Neural cell (in vitro differentiated cells): ENCODE results near the gene COL4A1. TPM values are rescaled to one million over a fixed set of nuclear protein-coding genes. Genes with fewer than 3 reads are reported as not detected.

Experiments
- H2AFZ ChIP-seq: fragments of 200-600, 300-800 bp; sonication (generic), shearing (Covaris generic); 2 replicates; pipeline ENCODE4 v1.6.0; 2014; ENCODE audit warnings: low read depth, mild to moderate bottlenecking, antibody characterized with exemption, low read length, moderate library complexity
- H3F3A ChIP-seq: fragments of 200-600 bp; shearing (Covaris generic); 2 replicates; pipeline ENCODE4 v1.6.1; 2016; ENCODE audit warnings: mild to moderate bottlenecking, moderate library complexity, mixed read lengths, antibody characterized with exemption, low read length; ENCODE audit not compliant: insufficient read depth, poor library complexity, severe bottlenecking
- H3K27ac ChIP-seq: fragments of 200-600, 300-800 bp; sonication (generic), shearing (Covaris generic); 2 replicates; pipeline ENCODE4 v1.5.1; 2014; ENCODE audit warnings: mild to moderate bottlenecking, low read length, moderate library complexity
- H3K27me3 ChIP-seq: fragments of 300-800, 200-600 bp; sonication (generic), shearing (Covaris generic); 2 replicates; pipeline ENCODE4 v1.6.0; 2014; ENCODE audit warnings: mild to moderate bottlenecking, low read depth, low read length, moderate library complexity; ENCODE audit not compliant: insufficient read depth
- H3K36me3 ChIP-seq: fragments of 300-800, 200-600 bp; sonication (generic), shearing (Covaris generic); 2 replicates; pipeline ENCODE4 v1.5.1; 2014; ENCODE audit warnings: mild to moderate bottlenecking, antibody characterized with exemption, low read length, moderate library complexity; ENCODE audit not compliant: insufficient read depth
- H3K4me2 ChIP-seq: fragments of 300-800, 200-600 bp; sonication (generic), shearing (Covaris generic); 2 replicates; pipeline ENCODE4 v1.6.0; 2014; ENCODE audit warnings: mild to moderate bottlenecking, low read length
- H3K4me3 ChIP-seq: fragments of 300-800, 200-600 bp; sonication (generic), shearing (Covaris generic); 2 replicates; pipeline ENCODE4 v1.5.1; 2014; ENCODE audit warnings: mild to moderate bottlenecking, low read length, moderate library complexity
- H3K79me2 ChIP-seq: fragments of 200-600 bp; shearing (Covaris generic); replicated peaks from 2 replicates; pipeline ENCODE4 v1.6.0; 2014; ENCODE audit warnings: mild to moderate bottlenecking, low read length, moderate library complexity; ENCODE audit not compliant: insufficient read depth
- H3K9ac ChIP-seq: fragments of 300-800, 200-600 bp; sonication (generic), shearing (Covaris generic); 2 replicates; pipeline ENCODE4 v1.6.1; 2016; ENCODE audit warnings: mild to moderate bottlenecking, low read length, mixed read lengths
- H3K9me2 ChIP-seq: fragments of 200-600 bp; shearing (Covaris generic); 2 replicates; pipeline ENCODE4 v1.6.1; 2016; ENCODE audit warnings: mild to moderate bottlenecking, low read length, mixed read lengths; ENCODE audit not compliant: insufficient read depth
- H3K9me3 ChIP-seq: fragments of 200-600, 300-800 bp; sonication (generic), shearing (Covaris generic); 2 replicates; pipeline ENCODE4 v1.6.1; 2016; ENCODE audit warnings: mild to moderate bottlenecking, mixed run types, low read length, moderate library complexity, mixed read lengths
- H4K20me1 ChIP-seq: fragments of 200-600 bp; shearing (Covaris generic); 2 replicates; pipeline ENCODE4 v1.6.1; 2016; ENCODE audit warnings: mild to moderate bottlenecking, mixed run types; ENCODE audit not compliant: insufficient read depth
- EP300 ChIP-seq: fragments of 450-650 bp; conservative IDR thresholded peaks from 2 replicates; pipeline ENCODE4 v1.6.1; 2014; ENCODE audit warnings: antibody characterized with exemption, mild to moderate bottlenecking, moderate library complexity; ENCODE audit not compliant: poor library complexity, severe bottlenecking
- EZH2 ChIP-seq: fragments of 200-600, 300-800 bp; shearing (Covaris generic), sonication (generic); IDR thresholded peaks from 2 replicates; pipeline ENCODE4 v1.6.1; 2014; ENCODE audit warnings: antibody characterized with exemption, low read length, borderline replicate concordance, mild to moderate bottlenecking; ENCODE audit not compliant: insufficient read depth, poor library complexity, severe bottlenecking
- MXI1 ChIP-seq: fragments of 450-650 bp; conservative IDR thresholded peaks from 2 replicates; pipeline ENCODE4 v1.6.1; 2014; ENCODE audit warnings: antibody characterized with exemption, mild to moderate bottlenecking; ENCODE audit not compliant: poor library complexity, severe bottlenecking
- POLR2AphosphoS5 ChIP-seq: IDR thresholded peaks from 2 replicates; pipeline ENCODE4 v1.6.1; 2012
- RAD21 ChIP-seq: fragments of 450-650 bp; conservative IDR thresholded peaks from 2 replicates; pipeline ENCODE4 v1.6.1; 2014; ENCODE audit warnings: antibody characterized with exemption, mild to moderate bottlenecking, moderate library complexity
- SMC3 ChIP-seq: fragments of 450-650 bp; conservative IDR thresholded peaks from 2 replicates; pipeline ENCODE4 v1.6.1; 2014; ENCODE audit warnings: antibody characterized with exemption, mild to moderate bottlenecking, moderate library complexity; ENCODE audit not compliant: poor library complexity
- TAF1 ChIP-seq: IDR thresholded peaks from 2 replicates; pipeline ENCODE4 v1.6.1; 2012; ENCODE audit warnings: low read depth
- polyA plus RNA-seq: library from polyadenylated mRNA; depleted of rRNA; stranded (reverse); fragments of >200 nt; gene quantifications from 2 replicates; pipeline ENCODE4 v1.2.3, GENCODE V29; 2014
- TF ChIP-seq, protein P1 (sequence below): fragments of 450-650 bp; IDR thresholded peaks from 2 replicates; pipeline ENCODE4 v1.5.1; 2014; ENCODE audit warnings: antibody characterized with exemption, mild to moderate bottlenecking, moderate library complexity; ENCODE audit not compliant: poor library complexity, severe bottlenecking
- TF ChIP-seq, protein P2 (sequence below): IDR thresholded peaks from 2 replicates; pipeline ENCODE4 v1.6.1; 2012; ENCODE audit warnings: borderline replicate concordance

COL4A1 gene
- polyA plus RNA-seq, 1 donor from 2014 or later, result 13.1 TPM

DNA sequence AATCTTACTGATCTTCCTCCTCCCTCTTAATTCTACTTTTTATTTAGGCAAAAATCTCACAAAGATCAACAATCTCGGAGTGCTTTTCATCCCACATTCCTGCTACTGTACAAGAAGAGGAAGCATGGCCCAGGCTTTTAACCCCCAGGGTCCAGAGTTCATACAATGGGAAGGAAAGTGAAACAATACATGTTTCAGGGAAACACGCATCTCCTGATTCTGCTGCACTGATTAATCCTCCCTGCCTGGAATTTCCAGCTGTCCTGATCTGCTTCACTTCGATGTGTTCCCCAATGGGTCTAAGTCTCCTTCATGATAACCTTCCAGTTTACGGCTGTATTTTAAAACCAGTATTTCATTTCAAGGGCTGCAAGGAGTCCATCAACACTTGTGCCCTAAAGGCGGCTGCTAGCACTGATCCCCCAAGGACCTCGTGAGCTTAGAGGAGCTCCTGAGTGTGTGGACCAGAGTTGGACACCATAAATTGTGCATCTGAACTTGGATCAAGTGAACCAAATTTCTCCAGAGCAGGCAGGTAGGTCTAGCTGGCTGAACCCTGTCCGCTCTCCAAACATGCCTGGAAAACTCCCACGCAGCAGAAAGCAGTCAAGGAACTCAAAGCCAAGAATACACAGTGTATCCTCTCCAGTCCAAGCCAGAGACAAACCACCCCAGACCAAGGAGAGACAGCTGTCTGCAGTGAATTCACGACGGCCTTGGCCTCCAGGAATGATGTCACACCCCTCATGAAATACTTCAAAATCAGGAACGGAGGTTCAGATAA is 44.3 kb downstream of the COL4A1 start:
- Histone ChIP-seq H3K4me3 (no peak overlapping the region), H4K20me1 (no peaks in the 10 kb centered on the region), H3K36me3 (no peaks in the 10 kb centered on the region), H2AFZ (no peak overlapping the region), H3K9ac (no peak overlapping the region), H3K4me2 (no peak overlapping the region), H3K9me3 (no peaks in the 10 kb centered on the region), H3K9me2 (no peaks in the 10 kb centered on the region), H3K79me2 (no peaks in the 10 kb centered on the region), H3F3A (no peaks in the 10 kb centered on the region), H3K27me3 (no peaks in the 10 kb centered on the region), H3K27ac (no peak overlapping the region)
- TF ChIP-seq, protein P1, sequence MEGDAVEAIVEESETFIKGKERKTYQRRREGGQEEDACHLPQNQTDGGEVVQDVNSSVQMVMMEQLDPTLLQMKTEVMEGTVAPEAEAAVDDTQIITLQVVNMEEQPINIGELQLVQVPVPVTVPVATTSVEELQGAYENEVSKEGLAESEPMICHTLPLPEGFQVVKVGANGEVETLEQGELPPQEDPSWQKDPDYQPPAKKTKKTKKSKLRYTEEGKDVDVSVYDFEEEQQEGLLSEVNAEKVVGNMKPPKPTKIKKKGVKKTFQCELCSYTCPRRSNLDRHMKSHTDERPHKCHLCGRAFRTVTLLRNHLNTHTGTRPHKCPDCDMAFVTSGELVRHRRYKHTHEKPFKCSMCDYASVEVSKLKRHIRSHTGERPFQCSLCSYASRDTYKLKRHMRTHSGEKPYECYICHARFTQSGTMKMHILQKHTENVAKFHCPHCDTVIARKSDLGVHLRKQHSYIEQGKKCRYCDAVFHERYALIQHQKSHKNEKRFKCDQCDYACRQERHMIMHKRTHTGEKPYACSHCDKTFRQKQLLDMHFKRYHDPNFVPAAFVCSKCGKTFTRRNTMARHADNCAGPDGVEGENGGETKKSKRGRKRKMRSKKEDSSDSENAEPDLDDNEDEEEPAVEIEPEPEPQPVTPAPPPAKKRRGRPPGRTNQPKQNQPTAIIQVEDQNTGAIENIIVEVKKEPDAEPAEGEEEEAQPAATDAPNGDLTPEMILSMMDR, result no peak
- TF ChIP-seq EP300 (no peak), MXI1 (no peak), RAD21 (no peak), EZH2 (no peak), SMC3 (no peak), POLR2AphosphoS5 (no peak), TAF1 (no peak)
- TF ChIP-seq, protein P2, sequence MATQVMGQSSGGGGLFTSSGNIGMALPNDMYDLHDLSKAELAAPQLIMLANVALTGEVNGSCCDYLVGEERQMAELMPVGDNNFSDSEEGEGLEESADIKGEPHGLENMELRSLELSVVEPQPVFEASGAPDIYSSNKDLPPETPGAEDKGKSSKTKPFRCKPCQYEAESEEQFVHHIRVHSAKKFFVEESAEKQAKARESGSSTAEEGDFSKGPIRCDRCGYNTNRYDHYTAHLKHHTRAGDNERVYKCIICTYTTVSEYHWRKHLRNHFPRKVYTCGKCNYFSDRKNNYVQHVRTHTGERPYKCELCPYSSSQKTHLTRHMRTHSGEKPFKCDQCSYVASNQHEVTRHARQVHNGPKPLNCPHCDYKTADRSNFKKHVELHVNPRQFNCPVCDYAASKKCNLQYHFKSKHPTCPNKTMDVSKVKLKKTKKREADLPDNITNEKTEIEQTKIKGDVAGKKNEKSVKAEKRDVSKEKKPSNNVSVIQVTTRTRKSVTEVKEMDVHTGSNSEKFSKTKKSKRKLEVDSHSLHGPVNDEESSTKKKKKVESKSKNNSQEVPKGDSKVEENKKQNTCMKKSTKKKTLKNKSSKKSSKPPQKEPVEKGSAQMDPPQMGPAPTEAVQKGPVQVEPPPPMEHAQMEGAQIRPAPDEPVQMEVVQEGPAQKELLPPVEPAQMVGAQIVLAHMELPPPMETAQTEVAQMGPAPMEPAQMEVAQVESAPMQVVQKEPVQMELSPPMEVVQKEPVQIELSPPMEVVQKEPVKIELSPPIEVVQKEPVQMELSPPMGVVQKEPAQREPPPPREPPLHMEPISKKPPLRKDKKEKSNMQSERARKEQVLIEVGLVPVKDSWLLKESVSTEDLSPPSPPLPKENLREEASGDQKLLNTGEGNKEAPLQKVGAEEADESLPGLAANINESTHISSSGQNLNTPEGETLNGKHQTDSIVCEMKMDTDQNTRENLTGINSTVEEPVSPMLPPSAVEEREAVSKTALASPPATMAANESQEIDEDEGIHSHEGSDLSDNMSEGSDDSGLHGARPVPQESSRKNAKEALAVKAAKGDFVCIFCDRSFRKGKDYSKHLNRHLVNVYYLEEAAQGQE, result no peak

DNA sequence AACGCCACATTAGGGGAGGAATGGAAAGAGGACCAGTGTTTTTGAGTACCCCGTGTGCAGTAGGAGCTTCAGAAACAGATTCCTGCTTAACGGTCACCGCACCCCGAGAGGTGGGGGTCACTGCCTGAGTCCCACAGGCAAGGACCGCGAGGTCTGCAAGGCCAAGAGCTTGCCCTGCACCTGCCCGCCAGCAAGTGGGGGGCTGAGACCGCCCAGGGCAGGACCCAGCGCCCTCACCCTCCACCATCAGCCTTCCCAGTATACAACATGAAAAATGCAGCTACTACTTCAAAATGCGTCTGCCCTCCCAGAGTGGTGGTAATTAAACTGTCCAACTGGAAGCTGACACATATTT is 44.9 kb downstream of the COL4A1 start:
- no peak overlapping the region for H3K27ac ChIP-seq
- no peak overlapping the region for H3K4me2 ChIP-seq
- H2AFZ ChIP-seq, result no peak overlapping the region

More for the DNA sequence above, 44.9 kb downstream of the COL4A1 start:
- no peak for TF ChIP-seq POLR2AphosphoS5
- TF ChIP-seq MXI1, result no peak
- TF ChIP-seq, protein P1, result no peak
- TF ChIP-seq TAF1, result no peak
- no peak for TF ChIP-seq EP300
- no peak for TF ChIP-seq SMC3
- no peak for TF ChIP-seq EZH2
- TF ChIP-seq, protein P2, result no peak
- TF ChIP-seq RAD21, result no peak
- Histone ChIP-seq H3K9ac (no peak overlapping the region), H3F3A (no peaks in the 10 kb centered on the region), H3K79me2 (no peaks in the 10 kb centered on the region), H3K36me3 (no peaks in the 10 kb centered on the region), H3K9me2 (no peaks in the 10 kb centered on the region), H3K4me3 (no peak overlapping the region), H4K20me1 (no peaks in the 10 kb centered on the region), H3K9me3 (no peaks in the 10 kb centered on the region), H3K27me3 (no peaks in the 10 kb centered on the region)
